DMS153 treated with DMSO at 0.1 percent for 48 hours (cell line): ENCODE measurements around the gene TMIGD3.

Experiments
- DNase-seq: peaks from one replicate; lab custom pipeline; 2025; ENCODE audit not compliant: unreplicated experiment; lab: John Stamatoyannopoulos, UW

The TMIGD3 gene

GRCh38 chr1:111475701-111476100, 27.7 kb downstream of the TMIGD3 start:
- no peak for DNase-seq

GRCh38 chr1:111474521-111474920, 28.9 kb downstream of the TMIGD3 start:
- DNase-seq = no peak

GRCh38 chr1:111474106-111474505, 29.3 kb downstream of the TMIGD3 start:
- DNase-seq = no peak

GRCh38 chr1:111471538-111471937, 31.9 kb downstream of the TMIGD3 start:
- no peak for DNase-seq

- DNase-seq = no peak
These were observed 32.4 kb downstream of the TMIGD3 start for GRCh38 chr1:111471012-111471411.

DNA sequence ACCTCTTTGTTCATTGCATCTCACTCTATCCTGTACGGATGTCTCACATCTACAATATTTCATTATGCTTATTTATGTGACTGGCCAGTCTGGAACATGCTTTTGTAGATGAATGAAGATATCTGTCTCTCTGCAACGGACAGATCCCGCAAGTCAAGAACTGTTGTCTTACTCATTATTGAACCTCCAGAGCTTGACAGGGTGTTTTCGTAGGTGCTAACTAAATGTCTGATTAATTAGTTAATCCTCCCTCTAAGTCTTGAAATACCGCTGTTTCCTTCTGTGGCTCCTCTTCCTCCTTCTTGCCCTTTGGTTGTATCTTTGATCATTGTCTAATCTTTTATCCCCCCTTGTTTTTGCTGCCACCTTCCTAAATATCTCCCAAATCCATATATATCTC, 32.8 kb downstream of the TMIGD3 start:
- no peak for DNase-seq

- no peak for DNase-seq
These were observed 33.9 kb downstream of the TMIGD3 start for GRCh38 chr1:111469539-111469938.

DNA sequence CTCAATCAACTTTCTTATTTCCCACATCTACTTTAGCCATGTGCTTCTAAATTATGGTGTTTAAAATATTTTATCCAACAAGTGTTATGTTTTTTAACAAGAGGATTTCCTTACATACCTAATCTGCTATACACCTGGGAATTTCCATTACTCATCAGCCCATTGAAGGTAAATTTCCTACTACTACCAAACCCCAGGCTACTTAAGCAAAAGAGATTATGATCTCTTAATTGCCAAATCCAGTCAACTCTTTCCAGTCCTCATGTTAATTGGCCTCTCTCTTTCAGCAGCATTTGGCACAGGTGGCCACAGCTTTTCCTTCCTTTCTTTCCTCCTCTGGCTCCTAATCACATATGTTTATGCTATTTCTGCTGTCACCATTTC, 34.7 kb downstream of the TMIGD3 start:
- DNase-seq = no peak

- no peak for DNase-seq
These were observed 35.3 kb downstream of the TMIGD3 start for GRCh38 chr1:111467865-111468716.

DNA sequence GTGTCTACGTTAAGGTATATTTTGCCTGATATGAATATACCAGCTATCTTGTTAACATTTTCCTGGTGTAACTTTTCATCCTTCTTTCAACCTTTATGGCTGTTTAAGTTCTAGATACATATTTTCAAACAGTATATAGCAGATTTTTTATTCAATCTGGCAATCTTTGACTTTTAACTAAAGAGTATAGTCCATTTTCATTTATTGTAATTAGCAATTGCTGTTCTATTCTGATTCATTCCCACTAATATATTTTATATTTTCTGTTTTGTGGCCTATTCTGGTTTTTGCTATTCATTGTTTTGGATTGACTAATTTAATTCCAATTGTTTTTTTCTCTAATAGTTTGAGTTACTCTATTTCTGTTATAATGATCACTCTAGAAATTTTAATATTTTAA, 37.0 kb downstream of the TMIGD3 start:
- no peak for DNase-seq

- DNase-seq = no peak
These were observed 37.7 kb downstream of the TMIGD3 start for GRCh38 chr1:111465754-111466153.

DNA sequence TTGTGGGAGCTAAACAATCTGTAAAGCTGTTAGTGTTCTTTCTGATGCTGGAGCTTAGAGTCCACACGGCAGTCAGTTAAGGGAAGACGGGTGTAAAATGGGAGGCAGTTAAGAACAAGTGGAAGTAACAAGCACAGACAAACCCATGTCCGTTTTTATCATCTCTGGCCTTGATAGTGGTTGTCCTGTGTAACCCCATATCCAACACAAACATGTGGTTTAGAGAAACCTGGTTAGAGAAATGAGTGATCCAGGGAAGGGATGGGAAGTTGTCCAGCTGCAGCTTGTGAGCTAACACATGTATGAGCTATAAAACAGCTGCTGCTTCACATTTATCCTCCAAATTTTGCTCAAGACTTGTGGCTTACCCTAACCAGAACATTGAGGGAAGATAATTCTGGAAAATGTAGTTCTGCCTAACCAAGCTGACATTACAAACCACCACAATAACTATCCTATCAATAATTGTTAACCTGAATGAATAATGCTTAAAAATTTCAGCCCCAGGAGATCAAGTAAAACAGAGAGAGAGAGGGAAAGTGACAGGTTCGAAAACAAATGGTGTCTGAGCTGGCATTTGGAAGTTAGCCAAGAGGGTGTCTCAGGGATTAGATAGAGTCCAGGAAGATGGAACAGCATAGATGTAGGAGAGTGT, 40.3 kb downstream of the TMIGD3 start:
- no peak for DNase-seq

- DNase-seq = no peak
These were observed 40.9 kb downstream of the TMIGD3 start for GRCh38 chr1:111462370-111463028.

- DNase-seq = no peak
These were observed 41.7 kb downstream of the TMIGD3 start for GRCh38 chr1:111461765-111462164.

- DNase-seq = no peak
These were observed 47.8 kb downstream of the TMIGD3 start for GRCh38 chr1:111455642-111456031.

GRCh38 chr1:111454859-111455641, 48.4 kb downstream of the TMIGD3 start:
- no peak for DNase-seq

DNA sequence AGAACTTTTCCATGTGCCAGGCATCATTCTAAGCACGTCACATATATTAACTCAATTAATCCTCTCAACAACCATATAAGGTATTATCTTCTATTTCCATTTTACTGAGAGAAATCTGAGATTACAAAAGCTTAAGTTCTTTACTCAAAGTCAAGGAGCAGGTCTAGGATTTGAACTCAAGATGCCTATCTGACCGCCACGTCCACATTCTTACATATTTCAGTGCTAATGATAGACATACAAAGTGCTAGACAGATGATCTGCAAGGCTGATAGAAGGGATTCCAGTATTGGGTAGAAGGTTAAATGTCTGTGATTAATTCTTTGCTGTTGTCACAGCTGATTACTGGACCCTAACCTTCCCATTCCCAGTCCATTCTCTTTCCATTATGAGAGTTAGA, 49.7 kb downstream of the TMIGD3 start:
- no peak for DNase-seq

DNA sequence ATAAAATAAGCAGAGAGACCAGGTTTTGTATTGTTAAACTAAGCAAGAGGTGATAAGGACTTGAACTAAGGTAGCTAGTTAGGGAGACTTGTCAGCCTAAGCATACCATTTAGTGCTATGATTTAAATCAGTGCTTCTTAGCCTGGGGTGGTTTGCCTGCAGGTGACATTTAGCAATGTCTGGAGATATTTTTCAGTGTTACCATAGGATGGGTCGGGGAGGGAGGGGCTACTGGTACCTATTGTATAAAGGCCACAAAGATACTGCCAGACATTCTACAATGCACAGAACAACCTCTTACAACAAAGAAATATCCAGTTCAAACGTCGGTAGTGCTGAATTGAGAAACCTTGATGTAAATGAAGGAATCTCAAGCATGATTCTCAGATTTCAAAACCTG, 50.9 kb downstream of the TMIGD3 start:
- DNase-seq = no peak

GRCh38 chr1:111450185-111450584, 53.2 kb downstream of the TMIGD3 start:
- no peak for DNase-seq

DNA sequence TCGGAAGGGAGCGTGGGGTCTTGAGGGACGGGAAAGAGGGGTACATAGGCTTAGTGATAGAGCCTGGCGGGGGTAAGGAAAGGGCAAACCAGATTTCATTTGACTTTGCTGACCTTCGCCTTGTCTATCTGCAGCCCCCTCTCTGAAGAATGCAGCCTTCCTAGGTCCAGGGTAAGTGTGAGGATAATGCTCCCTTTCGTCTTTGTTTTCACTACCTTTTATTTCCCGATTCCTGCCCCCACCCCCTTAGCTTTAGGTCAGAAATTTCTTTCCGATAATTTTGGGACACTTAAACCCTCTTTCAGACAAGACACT, 53.8 kb downstream of the TMIGD3 start:
- no peak for DNase-seq

GRCh38 chr1:111448918-111449702, 54.3 kb downstream of the TMIGD3 start, which contains the start of the genes ATP5PB and WDR77:
TSS of gene ATP5PB (plus strand) at chr1:111449464. CDS start at chr1:111449542, 78 bp downstream.
TSS of gene WDR77 (minus strand) at chr1:111449256. CDS start at chr1:111449169, 87 bp downstream.
- peak; percentile 99 for DNase-seq
